Measurements from ENCODE around the gene IMMT.
"Not testable (repeated sequence)": the region's sequence is repeated elsewhere in the genome, so short reads cannot be mapped to it uniquely, and the experiment has no call there.

The IMMT gene

DNA sequence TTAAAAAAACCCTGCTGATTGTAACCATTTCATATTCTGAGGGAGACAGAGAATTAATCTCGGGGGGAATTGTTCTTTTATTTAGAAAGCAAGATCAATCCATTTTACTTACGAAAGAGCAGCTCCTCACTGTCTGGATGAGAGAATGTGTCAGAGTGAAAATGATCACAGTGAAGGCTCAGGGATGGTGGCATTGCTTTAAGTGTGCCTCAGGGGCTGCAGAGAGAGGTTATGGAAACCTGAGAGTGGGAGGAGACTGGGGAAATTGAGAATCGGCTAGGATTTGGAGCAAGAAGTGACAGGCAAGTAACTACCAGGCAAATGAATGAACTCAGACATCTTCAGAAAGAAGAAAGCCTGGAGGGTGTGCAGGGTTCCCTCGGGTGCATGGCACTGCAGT is 38.2 kb upstream of the IMMT start:
- no peaks in the 10 kb centered on the region for H3K36me3 ChIP-seq
- no peaks in the 10 kb centered on the region for H3K4me1 ChIP-seq
- TF ChIP-seq, protein P1, sequence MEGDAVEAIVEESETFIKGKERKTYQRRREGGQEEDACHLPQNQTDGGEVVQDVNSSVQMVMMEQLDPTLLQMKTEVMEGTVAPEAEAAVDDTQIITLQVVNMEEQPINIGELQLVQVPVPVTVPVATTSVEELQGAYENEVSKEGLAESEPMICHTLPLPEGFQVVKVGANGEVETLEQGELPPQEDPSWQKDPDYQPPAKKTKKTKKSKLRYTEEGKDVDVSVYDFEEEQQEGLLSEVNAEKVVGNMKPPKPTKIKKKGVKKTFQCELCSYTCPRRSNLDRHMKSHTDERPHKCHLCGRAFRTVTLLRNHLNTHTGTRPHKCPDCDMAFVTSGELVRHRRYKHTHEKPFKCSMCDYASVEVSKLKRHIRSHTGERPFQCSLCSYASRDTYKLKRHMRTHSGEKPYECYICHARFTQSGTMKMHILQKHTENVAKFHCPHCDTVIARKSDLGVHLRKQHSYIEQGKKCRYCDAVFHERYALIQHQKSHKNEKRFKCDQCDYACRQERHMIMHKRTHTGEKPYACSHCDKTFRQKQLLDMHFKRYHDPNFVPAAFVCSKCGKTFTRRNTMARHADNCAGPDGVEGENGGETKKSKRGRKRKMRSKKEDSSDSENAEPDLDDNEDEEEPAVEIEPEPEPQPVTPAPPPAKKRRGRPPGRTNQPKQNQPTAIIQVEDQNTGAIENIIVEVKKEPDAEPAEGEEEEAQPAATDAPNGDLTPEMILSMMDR (IDR thresholded peaks at IDR 0.05; ENCODE audit: low read depth, low read length), result no peak
- H3K27me3 ChIP-seq, result no peaks in the 10 kb centered on the region
- no peaks in the 10 kb centered on the region for H3K9me3 ChIP-seq
- no peak overlapping the region for H3K4me3 ChIP-seq (ENCODE audit: low read depth, low read length)
- DNase-seq, result no peak

DNA sequence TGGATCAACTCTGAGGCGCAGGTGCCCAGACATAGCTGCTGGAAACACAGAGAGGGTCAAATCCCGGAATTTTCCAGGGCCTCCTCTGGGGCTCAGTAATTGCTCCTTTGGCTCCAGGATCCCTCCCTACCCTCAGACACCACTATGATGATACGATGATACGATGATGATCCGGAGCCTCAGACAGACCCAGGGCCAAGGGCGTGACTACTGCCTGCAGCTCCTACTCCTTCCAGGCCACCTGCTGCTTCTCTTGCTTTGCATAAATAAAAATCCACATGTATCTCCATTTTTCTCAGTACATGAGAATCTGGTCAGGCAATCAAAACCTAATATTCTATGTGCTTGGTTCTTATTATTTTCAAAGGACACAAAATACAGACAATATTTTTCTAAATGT is 37.6 kb upstream of the IMMT start:
- DNase-seq, result no peak
- H3K27me3 ChIP-seq, result no peaks in the 10 kb centered on the region
- no peaks in the 10 kb centered on the region for H3K36me3 ChIP-seq
- TF ChIP-seq, protein P1 (IDR thresholded peaks at IDR 0.05; ENCODE audit: low read depth, low read length), result no peak
- H3K4me1 ChIP-seq, result no peaks in the 10 kb centered on the region
- no peaks in the 10 kb centered on the region for H3K9me3 ChIP-seq
- no peak overlapping the region for H3K4me3 ChIP-seq (ENCODE audit: low read depth, low read length)

DNA sequence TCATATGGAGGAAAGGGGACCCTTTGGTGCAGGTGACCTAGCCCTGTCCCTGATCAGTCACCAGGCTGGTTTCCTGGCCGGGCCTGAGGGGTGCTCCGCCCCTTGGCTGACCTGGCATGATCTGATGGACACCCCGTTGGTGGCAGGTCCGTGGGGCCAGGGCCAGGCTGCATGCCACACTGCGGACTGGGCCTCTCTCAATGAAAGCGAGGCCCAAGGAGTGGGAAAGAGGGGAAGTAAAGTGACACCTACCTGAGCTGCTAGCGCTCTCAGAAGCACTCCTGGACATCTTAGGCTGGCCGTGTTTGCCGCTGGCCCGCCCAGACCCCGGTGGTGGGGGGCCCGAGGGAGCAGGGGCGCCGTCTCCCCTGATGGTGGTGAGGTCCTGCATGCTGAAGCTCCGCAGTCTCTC is 37.1 kb upstream of the IMMT start:
- Histone ChIP-seq H3K27me3 (no peaks in the 10 kb centered on the region), H3K4me1 (no peaks in the 10 kb centered on the region)
- TF ChIP-seq, protein P1 (IDR thresholded peaks at IDR 0.05; ENCODE audit: low read depth, low read length), result no peak

DNA sequence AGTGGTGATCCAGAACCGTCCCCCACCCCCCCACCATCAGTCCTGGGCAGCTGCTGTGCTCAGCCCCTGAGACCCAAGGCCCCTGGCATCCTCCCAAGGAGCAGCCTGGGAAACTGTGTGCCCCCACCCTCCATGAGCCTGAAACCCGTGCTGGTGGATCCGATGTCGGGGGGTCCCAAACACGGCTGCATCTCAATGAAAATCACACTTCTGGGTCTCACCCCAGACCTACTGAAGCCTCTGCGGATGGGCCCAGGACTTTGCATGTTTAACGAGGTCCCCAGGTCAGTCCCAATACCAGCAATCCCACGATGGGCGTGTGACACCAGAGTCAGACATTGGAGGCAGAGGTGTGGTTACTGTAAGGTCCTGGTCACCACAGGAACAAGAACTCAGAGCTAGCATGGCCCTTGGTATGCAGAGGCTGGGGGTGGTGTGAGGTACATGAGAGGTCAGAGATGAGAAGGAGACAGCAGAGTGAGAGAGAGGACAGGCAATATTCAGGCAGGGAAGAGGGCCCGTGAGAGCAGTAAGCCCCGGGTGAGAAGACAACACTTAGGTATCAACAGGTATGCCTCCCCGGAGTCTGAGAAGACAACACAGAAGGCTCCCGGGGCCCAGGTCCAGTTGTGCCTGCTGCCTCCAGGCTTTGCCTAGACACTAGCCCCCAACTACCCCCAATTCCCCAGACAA is 36.6 kb upstream of the IMMT start:
- Histone ChIP-seq H3K4me3 (ENCODE audit: low read depth, low read length) (no peak overlapping the region), H3K27me3 (no peaks in the 10 kb centered on the region), H3K4me1 (no peaks in the 10 kb centered on the region), H3K9me3 (no peaks in the 10 kb centered on the region), H3K36me3 (no peaks in the 10 kb centered on the region)
- no peak for DNase-seq
- TF ChIP-seq, protein P1 (IDR thresholded peaks at IDR 0.05; ENCODE audit: low read depth, low read length), result no peak

More for the DNA sequence above, 37.1 kb upstream of the IMMT start:
- DNase-seq, result no peak
- Histone ChIP-seq H3K36me3 (no peaks in the 10 kb centered on the region), H3K9me3 (no peaks in the 10 kb centered on the region), H3K4me3 (ENCODE audit: low read depth, low read length) (no peak overlapping the region)

DNA sequence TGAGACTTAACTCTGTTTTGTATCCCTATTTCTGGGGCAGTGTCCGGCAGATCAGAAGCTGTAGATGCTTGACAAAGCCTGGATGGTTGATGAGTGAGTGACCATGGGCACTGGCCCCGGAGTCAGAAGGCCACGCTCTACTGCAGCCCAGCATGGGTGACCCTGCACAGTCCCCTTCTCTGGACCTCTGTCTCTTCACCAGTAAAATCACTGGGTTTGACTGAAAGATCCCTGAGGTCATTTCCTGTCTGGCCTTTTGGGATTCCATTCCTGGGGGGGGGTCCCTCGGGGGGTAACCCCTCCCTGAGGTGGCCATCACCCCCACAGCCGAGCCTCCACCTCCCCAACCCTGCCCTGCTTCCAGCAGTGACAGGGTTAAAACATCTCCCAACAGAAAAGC is 35.7 kb upstream of the IMMT start:
- Histone ChIP-seq H3K9me3 (no peaks in the 10 kb centered on the region), H3K36me3 (no peaks in the 10 kb centered on the region), H3K27me3 (no peaks in the 10 kb centered on the region), H3K4me3 (ENCODE audit: low read depth, low read length) (no peak overlapping the region), H3K4me1 (no peaks in the 10 kb centered on the region)
- TF ChIP-seq, protein P1 (IDR thresholded peaks at IDR 0.05; ENCODE audit: low read depth, low read length), result no peak
- DNase-seq, result no peak

DNA sequence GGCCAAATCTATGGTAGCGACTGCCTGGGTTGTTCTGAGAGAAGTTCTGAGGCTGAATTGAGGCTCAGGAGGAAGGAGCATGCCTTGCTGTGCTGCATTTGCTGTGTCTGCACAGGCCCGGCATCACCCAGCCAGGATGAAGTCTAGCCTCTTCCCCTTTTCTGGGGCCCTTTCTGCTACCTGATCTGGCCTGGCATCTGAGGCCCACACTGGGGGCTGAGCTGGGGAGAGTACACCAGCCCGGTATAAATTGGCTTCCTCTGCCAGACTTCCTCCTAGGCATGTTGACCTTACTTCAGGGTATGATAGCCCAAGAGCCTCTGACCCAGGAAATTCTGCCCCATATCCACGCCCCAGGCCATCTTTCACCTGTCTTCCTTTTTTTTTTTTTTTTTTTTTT is 34.0 kb upstream of the IMMT start:
- H3K9me3 ChIP-seq, result no peaks in the 10 kb centered on the region
- no peaks in the 10 kb centered on the region for H3K36me3 ChIP-seq
- TF ChIP-seq, protein P1 (IDR thresholded peaks at IDR 0.05; ENCODE audit: low read depth, low read length), result no peak
- no peaks in the 10 kb centered on the region for H3K27me3 ChIP-seq
- no peak overlapping the region for H3K4me3 ChIP-seq (ENCODE audit: low read depth, low read length)
- H3K4me1 ChIP-seq, result no peaks in the 10 kb centered on the region
- DNase-seq, result no peak

DNA sequence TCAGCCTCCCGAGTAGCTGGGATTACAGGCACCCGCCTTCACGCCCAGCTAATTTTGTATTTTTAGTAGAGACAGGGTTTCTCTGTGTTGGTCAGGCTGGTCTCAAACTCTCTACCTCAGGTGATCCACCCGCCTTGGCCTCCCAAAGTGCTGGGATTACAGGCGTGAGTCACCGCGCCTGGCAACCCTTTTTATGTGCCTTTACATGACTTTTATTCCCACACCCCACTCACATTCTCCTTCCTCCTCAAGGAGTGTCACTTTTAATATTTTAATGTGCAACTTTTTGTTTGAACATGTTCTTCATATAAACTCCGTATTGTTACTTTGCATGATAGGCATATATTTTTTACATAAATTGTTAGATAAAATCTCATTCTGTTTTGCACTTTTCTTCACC is 33.3 kb upstream of the IMMT start:
- DNase-seq; H3K9me3 ChIP-seq; H3K27me3 ChIP-seq; H3K4me1 ChIP-seq; H3K4me3 ChIP-seq (ENCODE audit: low read depth, low read length); H3K36me3 ChIP-seq: not testable (repeated sequence)

All from BE2C (cell line).